Naive thymus-derived CD8-positive, alpha-beta T cell (primary cell): ENCODE results near the gene TACR2. TPM values are rescaled to one million over a fixed set of nuclear protein-coding genes. Genes with fewer than 3 reads are reported as not detected.

ENCODE experiments used
- ATAC-seq, 2 donors: fragments of 150-1000 bp; cut with Tn5 transposase in 1 of 2; sonication (Bioruptor Pico), chemical (Tn5 transposase) in 1 of 2; 1 replicate in 1 of 2; 2 replicates in 1 of 2; pipeline ENCODE4 v1.10.0; 2021; ENCODE audit warnings: mild to moderate bottlenecking in 2 of 2, moderate library complexity in 2 of 2
- POLR2A ChIA-PET: fragments of 350-600 bp; sonication (Branson Sonifier 250); formaldehyde crosslinking; loops from one replicate; lab custom pipeline; 2021; ENCODE audit warnings: antibody characterized with exemption; lab: Charles Lee
- DNase-seq, 10 donors: peaks; one replicate each; pipeline versions ENCODE4 v3.0.0 to v3.0.0-alpha.2; 2020 to 2022
- H3K27ac Mint-ChIP-seq, 10 donors: one replicate each; pipeline ENCODE4 v1.8.0; 2020 to 2022; ENCODE audit warnings: mild to moderate bottlenecking in 10 of 10, mixed read lengths in 10 of 10, moderate library complexity in 4 of 10, inconsistent platforms in 1 of 10
- H3K27me3 Mint-ChIP-seq, 5 donors: one replicate each; pipeline ENCODE4 v1.8.0; 2021 to 2022; ENCODE audit warnings: mixed read lengths in 5 of 5
- H3K36me3 Mint-ChIP-seq, 3 donors: one replicate each; pipeline ENCODE4 v1.8.0; 2020 to 2022; ENCODE audit warnings: mixed read lengths in 3 of 3, mild to moderate bottlenecking in 2 of 3, inconsistent platforms in 1 of 3
- H3K4me1 Mint-ChIP-seq, 4 donors: one replicate each; pipeline ENCODE4 v1.8.0; 2021 to 2022; ENCODE audit warnings: mixed read lengths in 4 of 4
- H3K4me3 Mint-ChIP-seq, 10 donors: one replicate each; pipeline ENCODE4 v1.8.0; 2020 to 2022; ENCODE audit warnings: mild to moderate bottlenecking in 10 of 10, mixed read lengths in 10 of 10, moderate library complexity in 6 of 10, inconsistent platforms in 1 of 10
- H3K9me3 Mint-ChIP-seq, 9 donors: one replicate each; pipeline ENCODE4 v1.8.0; 2020 to 2022; ENCODE audit warnings: mixed read lengths in 9 of 9, mild to moderate bottlenecking in 3 of 9, inconsistent platforms in 1 of 9, moderate library complexity in 1 of 9
- polyA plus RNA-seq, 3 donors: library from polyadenylated mRNA; unstranded; fragments of 300-500 nt; fragmentation: Illumina TruSeq; gene quantifications; one replicate each; pipeline ENCODE4 v1.2.3, GENCODE V29; 2021
- total RNA-seq, 8 experiments: library from RNA in 2 of 8; stranded (reverse) in 2 of 8; gene quantifications; one replicate each; pipeline ENCODE4 v1.2.3 and lab custom pipeline; 2021 to 2026

TACR2 gene
- total and polyA plus RNA-seq, 5 experiments from 2014 or later = not detected

DNA sequence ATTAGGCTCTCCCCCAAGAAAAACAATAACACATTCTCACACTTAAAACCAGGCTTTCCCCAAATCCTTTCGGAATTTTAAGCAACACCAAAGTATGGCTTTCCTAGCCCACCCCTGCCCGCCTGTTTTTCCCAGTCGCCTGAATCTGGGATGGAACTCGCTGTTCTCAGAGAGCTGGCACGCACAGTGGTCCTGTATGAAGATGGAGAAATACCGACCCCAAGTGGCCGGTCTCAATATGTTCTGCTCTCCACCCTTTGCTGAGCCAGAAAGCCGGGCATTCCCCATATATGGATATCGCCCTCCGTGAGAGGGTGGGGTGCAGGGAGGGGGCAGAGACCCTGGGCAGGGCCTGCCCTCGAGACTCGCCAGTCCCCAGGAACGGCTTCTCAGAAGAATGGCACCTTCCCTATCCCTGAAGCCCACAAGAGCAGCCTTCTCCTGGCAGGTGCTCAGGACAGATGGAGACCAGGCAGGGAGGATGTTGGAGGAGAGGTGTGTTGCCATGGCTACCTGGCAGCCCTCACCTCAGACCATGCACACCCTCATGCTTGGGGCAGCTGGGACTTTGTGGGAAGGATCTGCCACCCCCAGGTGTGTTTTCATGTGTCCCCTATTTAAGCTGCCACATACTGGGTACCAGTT is 3.4 kb downstream of the TACR2 start:
- Mint-ChIP-seq H3K27me3 (peaks cover 0 to 4% (median 2%) of the 10 kb centered on the region in 5 donors), H3K36me3 (no peaks in the 10 kb centered on the region), H3K4me3 (no peak overlapping the region), H3K9me3 (no peaks in the 10 kb centered on the region), H3K27ac (no peak overlapping the region), H3K4me1 (peaks cover 6 to 18% (median 16%) of the 10 kb centered on the region in 4 donors)
- DNase-seq (peak in 6 of 10 donors; percentile 17 to 72 (median 36)), ATAC-seq (no peak)
- POLR2A ChIA-PET = no interaction called here

DNA sequence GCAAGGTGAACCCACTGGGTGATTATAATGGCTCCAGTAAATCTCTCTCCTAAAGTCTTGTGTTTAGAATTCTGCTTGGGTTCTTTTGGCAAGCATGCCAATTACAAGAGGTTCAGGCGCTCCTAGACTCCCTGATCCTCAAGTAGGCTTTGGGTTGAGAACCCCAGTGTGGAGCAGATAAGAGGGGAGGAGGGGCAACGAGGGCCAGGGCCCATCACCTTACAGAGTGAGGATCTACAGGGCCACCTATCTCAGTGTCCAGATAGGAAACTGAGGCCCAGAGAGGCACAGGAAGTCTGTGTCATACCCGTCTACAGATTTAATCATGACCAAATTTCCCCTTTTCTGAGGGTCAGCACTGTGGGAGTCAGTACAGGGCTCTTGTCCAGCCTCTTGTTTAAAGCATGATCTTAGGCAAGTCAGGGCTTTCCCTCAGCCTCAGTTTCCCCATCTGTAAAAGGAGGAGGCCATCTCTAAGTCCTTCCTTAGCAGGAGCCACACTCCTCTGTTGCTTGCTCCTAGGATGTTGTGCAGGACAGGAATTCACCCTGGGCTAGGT is 4.4 kb downstream of the TACR2 start:
- no peak for DNase-seq
- no peak for ATAC-seq
- Mint-ChIP-seq H3K4me1 (peaks cover 12 to 26% (median 25%) of the 10 kb centered on the region in 4 donors), H3K9me3 (no peaks in the 10 kb centered on the region), H3K27me3 (peaks cover 0 to 4% (median 2%) of the 10 kb centered on the region in 5 donors), H3K4me3 (no peak overlapping the region), H3K36me3 (no peaks in the 10 kb centered on the region), H3K27ac (no peak overlapping the region)
- POLR2A ChIA-PET = no interaction called here

GRCh38 chr10:69411476-69411875 is 5.2 kb downstream of the TACR2 start:
- Mint-ChIP-seq H3K36me3 (no peaks in the 10 kb centered on the region), H3K27me3 (peaks cover 0 to 4% (median 2%) of the 10 kb centered on the region in 5 donors), H3K27ac (peak overlapping the region in 2 of 10 donors; percentile 4 to 59), H3K4me1 (peaks cover 12 to 32% (median 27%) of the 10 kb centered on the region in 4 donors), H3K9me3 (no peaks in the 10 kb centered on the region), H3K4me3 (no peak overlapping the region)
- POLR2A ChIA-PET = interaction anchor here (1.4 kb wide), 1 partner anchor 93 kb away, joined by 3 read pairs; no protein-coding TSS in a partner anchor
- no peak for DNase-seq
- no peak for ATAC-seq

DNA sequence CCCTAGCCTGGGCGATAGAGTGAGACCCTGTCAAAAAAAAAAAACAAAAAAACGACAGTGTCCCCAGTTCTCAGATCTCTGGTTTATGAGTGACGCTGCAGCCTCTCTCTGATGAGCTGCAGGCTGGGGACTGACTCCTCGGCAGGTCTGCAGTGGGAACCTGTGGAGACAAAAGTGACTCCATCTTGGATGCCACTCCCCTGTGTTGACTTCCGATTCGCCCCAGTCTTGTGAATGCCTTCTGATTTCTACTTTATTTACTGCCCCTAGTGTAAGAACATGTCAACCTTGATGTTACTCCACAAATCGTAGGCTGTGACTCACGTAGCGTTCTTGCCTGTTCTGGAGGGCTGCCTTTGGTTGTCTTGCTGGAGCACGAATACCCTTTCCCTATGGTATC is 6.2 kb downstream of the TACR2 start:
- H3K4me3 Mint-ChIP-seq = peak overlapping the region in 1 of 10 donors; percentile 8
- no peaks in the 10 kb centered on the region for H3K36me3 Mint-ChIP-seq
- H3K4me1 Mint-ChIP-seq = peaks cover 12 to 37% (median 28%) of the 10 kb centered on the region in 4 donors
- peak overlapping the region in 5 of 10 donors; percentile 25 to 75 (median 37) for H3K27ac Mint-ChIP-seq
- no peaks in the 10 kb centered on the region for H3K9me3 Mint-ChIP-seq
- DNase-seq (no peak), ATAC-seq (no peak)
- H3K27me3 Mint-ChIP-seq = peaks cover 0 to 2% (median 2%) of the 10 kb centered on the region in 5 donors
- POLR2A ChIA-PET = interaction anchor here (0.6 to 1.4 kb wide), 6 partner anchors 30 to 876 kb away, joined by 3 to 6 read pairs (median 4); no protein-coding TSS in a partner anchor

- no peaks in the 10 kb centered on the region for H3K9me3 Mint-ChIP-seq
- peaks cover 0 to 2% (median 0%) of the 10 kb centered on the region in 5 donors for H3K27me3 Mint-ChIP-seq
Measured at GRCh38 chr10:69409968-69410367, 6.8 kb downstream of the TACR2 start.

DNA sequence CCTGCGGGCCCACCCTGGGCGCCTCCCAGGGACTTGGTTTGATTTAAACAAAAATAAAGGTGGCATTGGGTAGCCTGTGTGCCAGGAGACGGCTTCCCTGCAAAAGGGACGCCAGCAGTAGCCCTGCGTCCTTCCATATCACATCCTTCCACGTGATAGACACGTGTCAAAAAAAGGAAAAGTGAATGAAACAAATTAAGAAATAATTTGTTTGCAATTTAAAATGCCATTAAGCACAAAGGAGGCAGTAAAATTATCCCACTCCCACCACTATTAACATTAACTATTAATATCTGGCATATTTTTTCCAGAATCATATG is 7.6 kb downstream of the TACR2 start:
- Mint-ChIP-seq H3K4me1 (peaks cover 12 to 37% (median 28%) of the 10 kb centered on the region in 4 donors), H3K9me3 (no peaks in the 10 kb centered on the region), H3K36me3 (peaks cover 0 to 3% (median 0%) of the 10 kb centered on the region in 3 donors), H3K27ac (peak overlapping the region; percentile 82 to 95 (median 90)), H3K4me3 (peak overlapping the region in 4 of 10 donors; percentile 24 to 72 (median 66)), H3K27me3 (peaks cover 0 to 2% (median 0%) of the 10 kb centered on the region in 5 donors)
- POLR2A ChIA-PET = interaction anchor here (0.9 to 1.4 kb wide), 6 partner anchors 16 to 230 kb away, joined by 3 to 8 read pairs (median 4); partner anchors contain the start of gene SUPV3L1
- ATAC-seq (no peak), DNase-seq (no peak)

More at GRCh38 chr10:69409968-69410367, 6.8 kb downstream of the TACR2 start:
- POLR2A ChIA-PET = interaction anchor here (0.6 to 1.4 kb wide), 3 partner anchors 31 to 97 kb away, joined by 3 to 5 read pairs (median 3); no protein-coding TSS in a partner anchor
- ATAC-seq (no peak), DNase-seq (peak in 1 of 10 donors; percentile 27)
- H3K27ac Mint-ChIP-seq = peak overlapping the region in 4 of 10 donors; percentile 15 to 60 (median 44)
- no peaks in the 10 kb centered on the region for H3K36me3 Mint-ChIP-seq
- H3K4me3 Mint-ChIP-seq = no peak overlapping the region
- H3K4me1 Mint-ChIP-seq = peaks cover 12 to 37% (median 28%) of the 10 kb centered on the region in 4 donors

DNA sequence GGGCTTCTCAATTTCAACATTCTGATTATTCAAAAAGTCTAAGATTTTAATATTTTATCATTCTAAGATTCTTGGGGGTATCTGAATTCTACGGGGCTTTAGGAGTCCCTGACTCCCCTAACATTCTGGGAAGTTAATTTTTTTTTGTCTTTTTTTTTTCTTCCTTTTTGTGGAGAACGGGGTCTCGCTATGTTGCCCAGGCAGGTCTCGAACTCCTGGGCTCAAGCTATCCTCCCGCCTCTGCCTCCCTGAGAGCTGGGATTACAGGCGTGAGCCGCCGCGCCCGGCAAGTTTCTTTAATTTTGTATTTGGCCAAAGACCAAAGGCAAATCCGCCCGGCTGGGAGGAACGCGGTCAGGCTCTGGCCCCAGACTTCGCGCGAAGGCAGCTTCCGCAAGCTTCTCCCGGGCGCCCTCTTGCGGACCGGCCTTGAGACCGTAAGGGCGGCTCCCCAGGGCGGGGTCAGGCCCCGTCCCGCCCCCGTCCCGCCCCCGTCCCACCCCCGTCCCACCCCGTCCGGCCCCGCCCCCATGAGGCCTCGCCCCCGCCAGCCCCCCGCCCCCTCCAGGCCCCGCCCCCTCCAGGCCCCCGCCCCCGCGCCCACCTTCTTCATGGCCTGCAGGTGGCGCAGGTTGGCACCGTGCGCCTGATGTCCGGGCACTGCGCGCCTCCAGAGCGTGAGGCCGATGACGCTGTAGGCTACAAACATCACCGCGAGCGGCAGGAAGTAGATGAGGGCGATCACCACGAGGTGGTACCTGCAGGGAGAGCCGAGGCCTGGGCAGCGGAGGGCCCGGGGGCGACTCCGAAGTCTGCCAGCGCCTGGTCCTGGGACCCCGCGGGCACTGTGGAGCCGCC is 8.2 kb downstream of the TACR2 start:
- peaks cover 0 to 2% (median 0%) of the 10 kb centered on the region in 5 donors for H3K27me3 Mint-ChIP-seq
- H3K27ac Mint-ChIP-seq = peak overlapping the region; percentile 82 to 95 (median 90)
- H3K4me3 Mint-ChIP-seq = peak overlapping the region; percentile 56 to 82 (median 71)
- no peaks in the 10 kb centered on the region for H3K9me3 Mint-ChIP-seq
- POLR2A ChIA-PET = interaction anchor here (0.5 to 1.4 kb wide), 14 partner anchors 13 to 1077 kb away, joined by 3 to 8 read pairs (median 4); partner anchors contain the start of genes HNRNPH3 and SUPV3L1
- ATAC-seq (peak; percentile 93 to 94), DNase-seq (peak; percentile 82 to 95 (median 89))
- peaks cover 0 to 3% (median 0%) of the 10 kb centered on the region in 3 donors for H3K36me3 Mint-ChIP-seq
- H3K4me1 Mint-ChIP-seq = peaks cover 12 to 37% (median 27%) of the 10 kb centered on the region in 4 donors

DNA sequence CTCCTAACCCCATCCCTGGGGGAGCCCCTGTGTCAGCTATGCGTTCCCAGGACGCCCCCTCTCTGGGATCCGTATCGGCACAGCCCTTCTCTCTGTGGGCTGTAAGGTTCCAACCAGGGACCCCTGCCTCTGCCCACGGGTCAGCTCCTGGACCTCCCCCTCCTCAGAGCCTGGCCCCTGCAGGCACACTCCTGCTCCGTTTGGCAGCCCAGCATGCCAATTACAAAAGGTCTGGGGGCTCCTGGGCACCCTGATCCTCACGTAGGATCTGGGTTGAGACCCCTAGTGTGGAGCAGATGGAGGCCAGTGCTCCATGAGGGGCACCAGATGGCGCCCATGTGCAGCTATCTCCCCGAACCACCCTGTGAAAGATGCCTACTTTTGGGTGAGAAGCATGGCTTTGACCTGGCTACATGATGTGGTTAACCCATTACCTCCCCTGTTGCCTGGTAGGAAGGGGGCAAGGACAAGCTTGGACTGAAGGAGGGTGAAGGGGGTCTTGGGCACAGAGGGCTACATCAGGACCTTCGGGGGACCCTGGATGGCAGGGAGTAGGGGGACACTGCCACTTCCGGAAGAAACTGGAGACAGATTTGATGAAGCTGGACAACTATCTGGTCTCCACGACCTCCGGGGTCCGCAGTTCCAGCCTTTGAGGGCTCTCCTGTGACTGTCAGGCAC is 9.0 kb downstream of the TACR2 start:
- no peak for ATAC-seq
- Mint-ChIP-seq H3K4me3 (peak overlapping the region in 8 of 10 donors; percentile 14 to 74 (median 48)), H3K4me1 (peaks cover 12 to 30% (median 24%) of the 10 kb centered on the region in 4 donors), H3K9me3 (no peaks in the 10 kb centered on the region), H3K27ac (peak overlapping the region in 8 of 10 donors; percentile 15 to 90 (median 83)), H3K36me3 (peaks cover 0 to 6% (median 0%) of the 10 kb centered on the region in 3 donors), H3K27me3 (no peaks in the 10 kb centered on the region)
- POLR2A ChIA-PET = interaction anchor here (0.5 to 1.7 kb wide), 15 partner anchors 10 to 1076 kb away, joined by 3 to 8 read pairs (median 4); partner anchors contain the start of genes HNRNPH3 and SUPV3L1
- DNase-seq = peak in 2 of 10 donors; percentile 35 to 36

- POLR2A ChIA-PET = interaction anchor here (1.0 to 1.7 kb wide), 3 partner anchors 9 to 102 kb away, joined by 3 to 5 read pairs (median 4); no protein-coding TSS in a partner anchor
- peaks cover 0 to 14% (median 0%) of the 10 kb centered on the region in 3 donors for H3K36me3 Mint-ChIP-seq
- no peak for DNase-seq
Measured at GRCh38 chr10:69406816-69407580, 9.7 kb downstream of the TACR2 start.

GRCh38 chr10:69406302-69406811 is 10.4 kb downstream of the TACR2 start:
- Mint-ChIP-seq H3K27ac (peak overlapping the region; percentile 8 to 92 (median 84)), H3K9me3 (no peaks in the 10 kb centered on the region), H3K36me3 (peaks cover under 1 to 20% (median 4%) of the 10 kb centered on the region in 3 donors), H3K4me1 (peaks cover 12 to 30% (median 24%) of the 10 kb centered on the region in 4 donors), H3K4me3 (peak overlapping the region in 1 of 10 donors; percentile 36), H3K27me3 (no peaks in the 10 kb centered on the region)
- POLR2A ChIA-PET = interaction anchor here (1.2 to 1.7 kb wide), 2 partner anchors 99 to 103 kb away, joined by 3 to 5 read pairs; no protein-coding TSS in a partner anchor
- ATAC-seq (no peak), DNase-seq (no peak)

More at GRCh38 chr10:69406816-69407580, 9.7 kb downstream of the TACR2 start:
- Mint-ChIP-seq H3K27ac (peak overlapping the region; percentile 8 to 92 (median 70)), H3K27me3 (no peaks in the 10 kb centered on the region), H3K4me1 (peaks cover 12 to 30% (median 24%) of the 10 kb centered on the region in 4 donors), H3K9me3 (no peaks in the 10 kb centered on the region), H3K4me3 (peak overlapping the region in 1 of 10 donors; percentile 36)
- no peak for ATAC-seq
